ENCODE measurements around the gene VPS52.

Gene VPS52

GRCh38 chr6:33297956-33298772 lies 26.5 kb upstream of the VPS52 start (continued):
- TF ChIP-seq ZNF518A (tag by site-specific recombination; conservative IDR thresholded peaks at IDR 0.05; ENCODE audit: low read depth): no peak
- no peak for TF ChIP-seq ZBTB44 (tag by site-specific recombination; IDR thresholded peaks at IDR 0.05)
- TF ChIP-seq AEBP2 (tag by site-specific recombination; IDR thresholded peaks at IDR 0.05; ENCODE audit: borderline replicate concordance): no peak
- TF ChIP-seq EGR2 (tag by site-specific recombination; IDR thresholded peaks at IDR 0.05; ENCODE audit: low read depth): peak; percentile 70

DNA sequence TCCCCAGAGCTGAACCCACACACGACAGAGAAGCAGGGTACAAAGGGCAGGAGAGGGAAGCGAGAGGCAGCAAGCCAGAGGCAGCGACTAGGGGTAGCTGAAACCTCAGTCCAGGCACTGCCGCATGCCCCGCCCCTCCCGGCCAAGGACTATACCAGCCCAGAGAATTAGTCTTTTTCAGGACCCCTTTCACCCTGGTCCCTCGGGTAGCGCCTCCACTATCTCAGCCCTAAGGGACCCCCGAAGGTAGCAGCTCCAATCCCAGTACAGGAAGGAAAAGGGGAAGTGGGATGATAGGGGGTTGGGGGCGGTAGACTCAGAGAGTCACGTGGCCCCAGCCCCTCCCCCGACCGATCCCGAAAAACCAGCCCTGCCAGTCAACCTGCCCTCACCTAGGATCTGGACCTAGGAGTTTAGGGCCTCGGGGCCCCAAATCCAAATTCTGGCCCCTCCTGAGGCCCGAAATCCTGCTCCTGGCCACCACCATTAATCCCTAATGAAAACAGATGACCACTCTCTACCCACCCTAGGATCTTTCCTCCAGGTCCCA lies 25.8 kb upstream of the VPS52 start:
- POLR2A ChIA-PET: interaction anchor here (1.0 to 3.6 kb wide), 9 partner anchors 9 to 325 kb away, joined by 4 to 57 read pairs (median 19); partner anchors contain the start of genes B3GALT4, HSD17B8, PFDN6 and RPS18
- H3K4me3 ChIP-seq (ENCODE audit: low read depth, low read length): peak overlapping the region; percentile 13; the same call in 1 of the 2 replicates
- TF ChIP-seq TRIM28 (IDR thresholded peaks at IDR 0.05; ENCODE audit: borderline replicate concordance, low read length) (no peak), ZBTB10 (tag by site-specific recombination; IDR thresholded peaks at IDR 0.05) (0 out of 2 replicates have a peak, but pooled peaks have one; percentile 12), ZNF830 (tag by site-specific recombination; IDR thresholded peaks at IDR 0.05; ENCODE audit: low read depth) (no peak), ZNF311 (tag by site-specific recombination; IDR thresholded peaks at IDR 0.05; ENCODE audit: borderline replicate concordance) (no peak), ZNF521 (tag by site-specific recombination; IDR thresholded peaks at IDR 0.05) (no peak), ATF2 (tag by site-specific recombination; IDR thresholded peaks at IDR 0.05; ENCODE audit: low read depth) (no peak), SP3 (tag by site-specific recombination; IDR thresholded peaks at IDR 0.05) (peak; percentile 58), ZFHX2 (tag by site-specific recombination; conservative IDR thresholded peaks at IDR 0.05) (0 out of 2 replicates have a peak, but pooled peaks have one; percentile 9), ZNF76 (tag by site-specific recombination; IDR thresholded peaks at IDR 0.05; ENCODE audit: borderline replicate concordance, low read depth) (no peak)
- TF ChIP-seq, protein P1, sequence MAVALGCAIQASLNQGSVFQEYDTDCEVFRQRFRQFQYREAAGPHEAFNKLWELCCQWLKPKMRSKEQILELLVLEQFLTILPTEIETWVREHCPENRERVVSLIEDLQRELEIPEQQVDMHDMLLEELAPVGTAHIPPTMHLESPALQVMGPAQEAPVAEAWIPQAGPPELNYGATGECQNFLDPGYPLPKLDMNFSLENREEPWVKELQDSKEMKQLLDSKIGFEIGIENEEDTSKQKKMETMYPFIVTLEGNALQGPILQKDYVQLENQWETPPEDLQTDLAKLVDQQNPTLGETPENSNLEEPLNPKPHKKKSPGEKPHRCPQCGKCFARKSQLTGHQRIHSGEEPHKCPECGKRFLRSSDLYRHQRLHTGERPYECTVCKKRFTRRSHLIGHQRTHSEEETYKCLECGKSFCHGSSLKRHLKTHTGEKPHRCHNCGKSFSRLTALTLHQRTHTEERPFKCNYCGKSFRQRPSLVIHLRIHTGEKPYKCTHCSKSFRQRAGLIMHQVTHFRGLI (tag by site-specific recombination; IDR thresholded peaks at IDR 0.05): no peak
- TF ChIP-seq, protein P2, sequence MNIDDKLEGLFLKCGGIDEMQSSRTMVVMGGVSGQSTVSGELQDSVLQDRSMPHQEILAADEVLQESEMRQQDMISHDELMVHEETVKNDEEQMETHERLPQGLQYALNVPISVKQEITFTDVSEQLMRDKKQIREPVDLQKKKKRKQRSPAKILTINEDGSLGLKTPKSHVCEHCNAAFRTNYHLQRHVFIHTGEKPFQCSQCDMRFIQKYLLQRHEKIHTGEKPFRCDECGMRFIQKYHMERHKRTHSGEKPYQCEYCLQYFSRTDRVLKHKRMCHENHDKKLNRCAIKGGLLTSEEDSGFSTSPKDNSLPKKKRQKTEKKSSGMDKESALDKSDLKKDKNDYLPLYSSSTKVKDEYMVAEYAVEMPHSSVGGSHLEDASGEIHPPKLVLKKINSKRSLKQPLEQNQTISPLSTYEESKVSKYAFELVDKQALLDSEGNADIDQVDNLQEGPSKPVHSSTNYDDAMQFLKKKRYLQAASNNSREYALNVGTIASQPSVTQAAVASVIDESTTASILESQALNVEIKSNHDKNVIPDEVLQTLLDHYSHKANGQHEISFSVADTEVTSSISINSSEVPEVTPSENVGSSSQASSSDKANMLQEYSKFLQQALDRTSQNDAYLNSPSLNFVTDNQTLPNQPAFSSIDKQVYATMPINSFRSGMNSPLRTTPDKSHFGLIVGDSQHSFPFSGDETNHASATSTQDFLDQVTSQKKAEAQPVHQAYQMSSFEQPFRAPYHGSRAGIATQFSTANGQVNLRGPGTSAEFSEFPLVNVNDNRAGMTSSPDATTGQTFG (tag by site-specific recombination; IDR thresholded peaks at IDR 0.05; ENCODE audit: borderline replicate concordance): no peak

More for the DNA sequence above, 25.8 kb upstream of the VPS52 start:
- H3K27ac ChIP-seq (ENCODE audit: extremely low read depth, low read depth, low read length): no peak overlapping the region
- no peaks in the 10 kb centered on the region for H3K9me3 ChIP-seq (ENCODE audit: control insufficient read depth, insufficient read depth, low read depth, low read length)
- peaks cover 7 to 41% of the 10 kb centered on the region in 2 experiments; a peak in 2 of 3 replicates for H3K36me3 ChIP-seq (ENCODE audit: control insufficient read depth in 2 of 2, insufficient read depth in 1 of 2, low read length in 2 of 2)
- CTCF ChIA-PET: interaction anchor here (0.8 to 1.6 kb wide), 5 partner anchors 9 to 93 kb away, joined by 3 to 9 read pairs (median 4); partner anchors contain the start of genes B3GALT4 and WDR46
- H3K4me1 ChIP-seq (ENCODE audit: control insufficient read depth, insufficient read depth, low read length): no peaks in the 10 kb centered on the region
